HEK293T (cell line): ENCODE results near the gene AGPAT3.

Experiments used
- BHLHE40 ChIP-seq: fragments of 450-650 bp; IDR thresholded peaks from 2 replicates; pipeline ENCODE4 v1.6.1; 2016; ENCODE audit warnings: mild to moderate bottlenecking, moderate library complexity, borderline replicate concordance
- ELF4 ChIP-seq: fragments of 450-650 bp; IDR thresholded peaks from 2 replicates; pipeline ENCODE4 v1.6.1; 2017; ENCODE audit warnings: antibody characterized with exemption
- FOXK2 ChIP-seq: fragments of 450-650 bp; IDR thresholded peaks from 2 replicates; pipeline ENCODE4 v1.6.1; 2016; ENCODE audit warnings: mild to moderate bottlenecking
- FOXM1 ChIP-seq: fragments of 450-650 bp; IDR thresholded peaks from 2 replicates; pipeline ENCODE4 v1.6.1; 2017; ENCODE audit warnings: mild to moderate bottlenecking, borderline replicate concordance
- HDGF ChIP-seq: fragments of 450-650 bp; IDR thresholded peaks from 2 replicates; pipeline ENCODE4 v1.6.1; 2017; ENCODE audit warnings: antibody characterized with exemption, borderline replicate concordance
- L3MBTL2 ChIP-seq: fragments of 450-650 bp; conservative IDR thresholded peaks from 2 replicates; pipeline ENCODE4 v1.6.1; 2016; ENCODE audit warnings: mild to moderate bottlenecking
- SP1 ChIP-seq: fragments of 450-650 bp; IDR thresholded peaks from 2 replicates; pipeline ENCODE4 v1.6.1; 2017
- SUZ12 ChIP-seq: fragments of 450-650 bp; IDR thresholded peaks from 2 replicates; pipeline ENCODE4 v1.6.1; 2016; ENCODE audit warnings: mild to moderate bottlenecking
- TARDBP ChIP-seq: fragments of 450-650 bp; IDR thresholded peaks from 2 replicates; pipeline ENCODE4 v1.6.1; 2016
- ZNF384 ChIP-seq: fragments of 450-650 bp; IDR thresholded peaks from 2 replicates; pipeline ENCODE4 v1.6.1; 2016

GRCh38 chr21:43944078-43944633 is 79.1 kb downstream of the AGPAT3 start:
- TF ChIP-seq TARDBP, result no peak
- no peak for TF ChIP-seq ELF4
- no peak for TF ChIP-seq SP1
- no peak for TF ChIP-seq FOXK2
- no peak for TF ChIP-seq FOXM1
- no peak for TF ChIP-seq BHLHE40
- TF ChIP-seq SUZ12, result no peak
- TF ChIP-seq HDGF, result no peak
- no peak for TF ChIP-seq L3MBTL2
- TF ChIP-seq ZNF384, result no peak
